SK-N-SH (cell line): Measurements from ENCODE around the gene FAM184A. TPM values are rescaled to one million over a fixed set of nuclear protein-coding genes. Genes with fewer than 3 reads are reported as not detected.

ENCODE experiments used
- CTCF ChIA-PET: fragments of 300-600, 350-600 bp; formaldehyde crosslinking; extraction: SDS; loops from one replicate; lab custom pipeline; 2021; lab: Yijun Ruan, JAX
- POLR2A ChIA-PET: fragments of 350-600 bp; sonication (Branson Sonifier 250); formaldehyde crosslinking; extraction: SDS; loops from one replicate; lab custom pipeline; 2020; ENCODE audit warnings: antibody characterized with exemption, inconsistent platforms; lab: Yijun Ruan, JAX
- DNase-seq: peaks from one replicate; pipeline ENCODE4 v3.0.0; 2012
- H2AFZ ChIP-seq: fragments of 200-600 bp; sonication (generic); 2 replicates; pipeline ENCODE4 v1.8.1; 2016; ENCODE audit warnings: antibody characterized with exemption, mild to moderate bottlenecking, low read depth
- H3F3A ChIP-seq: fragments of 200-600 bp; sonication (generic); replicated peaks from 2 replicates; pipeline ENCODE3; 2016; ENCODE audit warnings: antibody characterized with exemption, mild to moderate bottlenecking; ENCODE audit not compliant: insufficient read depth
- H3K27ac ChIP-seq, 2 experiments: fragments of 200-500 bp in 1 of 2; fragments of 200-600 bp in 1 of 2; sonication (Bioruptor generic) in 1 of 2; sonication (generic), shearing (Covaris generic) in 1 of 2; 2 replicates each; pipeline versions ENCODE4 v1.5.1 to v1.6.1; 2014 to 2016; ENCODE audit warnings: low read depth in 2 of 2, inconsistent platforms in 1 of 2, low read length in 1 of 2, mild to moderate bottlenecking in 1 of 2, mixed read lengths in 1 of 2
- H3K27me3 ChIP-seq: fragments of 200-600 bp; sonication (generic), shearing (Covaris generic); 2 replicates; pipeline ENCODE4 v1.6.1; 2016; ENCODE audit warnings: mixed run types; ENCODE audit not compliant: insufficient read depth
- H3K36me3 ChIP-seq, 2 experiments: fragments of 200-500 bp in 1 of 2; fragments of 200-600 bp in 1 of 2; sonication (Bioruptor generic) in 1 of 2; sonication (generic) in 1 of 2; replicated peaks in 1 of 2; 2 replicates each; pipeline versions ENCODE3 to v1.5.1; 2014 to 2016; ENCODE audit warnings: low read length in 1 of 2, mild to moderate bottlenecking in 1 of 2; ENCODE audit not compliant: insufficient read depth in 2 of 2, control insufficient read depth in 1 of 2
- H3K4me1 ChIP-seq, 2 experiments: fragments of 200-500 bp in 1 of 2; fragments of 200-600 bp in 1 of 2; sonication (Bioruptor generic) in 1 of 2; sonication (generic), shearing (Covaris generic) in 1 of 2; 2 replicates each; pipeline versions ENCODE4 v1.5.1 to v1.6.1; 2014 to 2016; ENCODE audit warnings: low read depth in 1 of 2, low read length in 1 of 2, mixed run types in 1 of 2; ENCODE audit not compliant: insufficient read depth in 2 of 2, control insufficient read depth in 1 of 2
- H3K4me2 ChIP-seq: fragments of 200-600 bp; sonication (generic), shearing (Covaris generic); 2 replicates; pipeline ENCODE4 v1.6.1; 2017; ENCODE audit warnings: mixed run types
- H3K4me3 ChIP-seq, 2 experiments: fragments of 200-500 bp in 1 of 2; fragments of 200-600 bp in 1 of 2; sonication (Bioruptor generic) in 1 of 2; sonication (generic), shearing (Covaris generic) in 1 of 2; 2 replicates each; pipeline versions ENCODE4 v1.5.1 to v1.8.1; 2014 to 2016; ENCODE audit warnings: low read depth in 2 of 2, inconsistent platforms in 1 of 2, low read length in 1 of 2, mild to moderate bottlenecking in 1 of 2, mixed read lengths in 1 of 2, moderate library complexity in 1 of 2
- H3K79me2 ChIP-seq: fragments of 200-600 bp; sonication (generic); 2 replicates; pipeline ENCODE4 v1.8.1; 2017; ENCODE audit warnings: mild to moderate bottlenecking; ENCODE audit not compliant: insufficient read depth
- H3K9ac ChIP-seq: fragments of 200-600 bp; sonication (generic); 2 replicates; pipeline ENCODE4 v1.6.1; 2017; ENCODE audit warnings: mixed run types
- H3K9me2 ChIP-seq: fragments of 200-600 bp; sonication (generic); 2 replicates; pipeline ENCODE4 v1.6.1; 2017; ENCODE audit warnings: mixed run types
- H3K9me3 ChIP-seq: fragments of 200-600 bp; sonication (generic); 2 replicates; pipeline ENCODE4 v1.6.1; 2017; ENCODE audit warnings: mixed run types, mild to moderate bottlenecking, moderate library complexity
- H4K20me1 ChIP-seq: fragments of 200-600 bp; sonication (generic); 2 replicates; pipeline ENCODE4 v1.6.1; 2017; ENCODE audit warnings: mild to moderate bottlenecking, mixed run types; ENCODE audit not compliant: insufficient read depth
- EP300 ChIP-seq, 2 experiments: IDR thresholded peaks; 2 replicates each; pipeline versions ENCODE4 v1.4.0 to v1.6.1; 2012; ENCODE audit warnings: borderline replicate concordance in 1 of 2, low read depth in 1 of 2, low read length in 1 of 2
- FOXJ3 ChIP-seq: sonication (generic); formaldehyde crosslinking; IDR thresholded peaks from 2 replicates; pipeline ENCODE4 v1.5.1; 2020; ENCODE audit warnings: mild to moderate bottlenecking, missing genetic modification reagents
- FOXM1 ChIP-seq: IDR thresholded peaks from 2 replicates; pipeline ENCODE4 v1.4.0; 2012; ENCODE audit warnings: low read depth, mild to moderate bottlenecking
- GATA2 ChIP-seq: sonication (generic); formaldehyde crosslinking; IDR thresholded peaks from 2 replicates; pipeline ENCODE4 v1.5.0; 2020; ENCODE audit warnings: mild to moderate bottlenecking, missing genetic modification reagents
- IRF3 ChIP-seq: fragments of 150-350 bp; IDR thresholded peaks from 2 replicates; pipeline ENCODE4 v1.6.1; 2016; ENCODE audit warnings: mild to moderate bottlenecking, low read depth, low read length
- MXI1 ChIP-seq: IDR thresholded peaks from 2 replicates; pipeline ENCODE4 v1.6.1; 2012; ENCODE audit warnings: mild to moderate bottlenecking, low read depth, low read length, improper control_type of control experiment
- NFIC ChIP-seq: IDR thresholded peaks from 2 replicates; pipeline ENCODE4 v1.4.0; 2012; ENCODE audit warnings: borderline replicate concordance
- NRF1 ChIP-seq: IDR thresholded peaks from 2 replicates; pipeline ENCODE4 v1.6.1; 2012; ENCODE audit warnings: low read depth, mild to moderate bottlenecking, low read length
- POLR2AphosphoS5 ChIP-seq: IDR thresholded peaks from 2 replicates; pipeline ENCODE4 v1.6.1; 2012; ENCODE audit warnings: low read depth, low read length
- RAD21 ChIP-seq: IDR thresholded peaks from 2 replicates; pipeline ENCODE4 v1.6.1; 2012; ENCODE audit warnings: mild to moderate bottlenecking, low read length
- RCOR1 ChIP-seq: fragments of 150-350 bp; IDR thresholded peaks from 2 replicates; pipeline ENCODE4 v1.6.1; 2017; ENCODE audit warnings: antibody characterized with exemption, low read length
- REST ChIP-seq: IDR thresholded peaks from 2 replicates; pipeline ENCODE4 v1.6.1; 2012; ENCODE audit warnings: mild to moderate bottlenecking, low read depth, low read length, moderate library complexity
- RFX5 ChIP-seq: IDR thresholded peaks from 2 replicates; pipeline ENCODE4 v1.6.1; 2012; ENCODE audit warnings: mild to moderate bottlenecking, improper control_type of control experiment, low read length
- SIN3A ChIP-seq: IDR thresholded peaks from 2 replicates; pipeline ENCODE4 v1.6.1; 2012; ENCODE audit warnings: low read depth, mild to moderate bottlenecking, low read length, moderate library complexity, borderline replicate concordance
- TCF12 ChIP-seq: IDR thresholded peaks from 2 replicates; pipeline ENCODE4 v1.4.0; 2012
- YY1 ChIP-seq: IDR thresholded peaks from 2 replicates; pipeline ENCODE4 v1.4.0; 2012; ENCODE audit warnings: low read depth, mild to moderate bottlenecking
- WGBS: methylation state at CpG from one replicate; pipeline ENCODE4 v1.1.6; 2017; ENCODE audit warnings: low lambda C conversion rate; 5-methylcytosine and 5-hydroxymethylcytosine counted together
- polyA plus RNA-seq, 3 experiments: library from polyadenylated mRNA; depleted of rRNA; stranded (reverse); fragments of >200 nt; gene quantifications; 2 replicates each; pipeline ENCODE4 v1.2.3, GENCODE V29; 2012
- TF ChIP-seq, protein P1 (sequence below): IDR thresholded peaks from 2 replicates; pipeline ENCODE4 v1.4.0; 2012; ENCODE audit warnings: low read depth, borderline replicate concordance

The FAM184A gene
- polyA plus RNA-seq, 1 of the 3 experiments (the other 2 are of a cell fraction): 0.38 TPM

DNA sequence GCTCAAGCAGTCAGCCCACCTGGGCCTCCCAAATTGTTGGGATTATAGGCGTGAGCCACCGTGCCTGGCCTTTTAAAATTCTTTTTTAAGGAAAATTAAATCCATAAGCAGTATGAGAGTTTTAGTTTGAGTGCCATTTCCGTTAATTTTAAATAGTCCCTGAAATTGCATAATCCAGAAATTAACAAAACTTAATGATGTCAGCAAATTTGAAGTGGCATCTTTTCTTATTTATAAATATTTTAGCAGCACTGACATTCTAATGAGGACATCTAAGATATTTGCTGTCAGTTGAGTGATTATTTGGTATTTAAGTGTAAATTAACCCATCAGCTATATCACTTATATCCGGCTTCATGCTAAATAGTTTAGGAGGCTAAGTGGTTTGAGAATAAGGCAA lies 42.9 kb upstream of the FAM184A start:
- Histone ChIP-seq H2AFZ (no peak overlapping the region), H3K79me2 (no peaks in the 10 kb centered on the region), H3K4me3 (no peak overlapping the region), H4K20me1 (no peaks in the 10 kb centered on the region), H3K9me3 (no peaks in the 10 kb centered on the region), H3K36me3 (no peaks in the 10 kb centered on the region), H3F3A (peaks cover 7% of the 10 kb centered on the region), H3K9ac (no peak overlapping the region), H3K27ac (no peak overlapping the region), H3K4me1 (no peaks in the 10 kb centered on the region; a peak in 1 of 4 replicates), H3K9me2 (no peaks in the 10 kb centered on the region), H3K4me2 (no peak overlapping the region), H3K27me3 (no peaks in the 10 kb centered on the region)
- CTCF ChIA-PET: interaction anchor here (0.6 to 4.3 kb wide), 4 partner anchors 10 to 804 kb away, joined by 3 to 18 read pairs (median 4); no protein-coding TSS in a partner anchor
- 97% methylated on average over 4 of the region's 4 CpGs for WGBS
- POLR2A ChIA-PET: no interaction called here
- no peak for DNase-seq
- TF ChIP-seq YY1 (no peak), RAD21 (no peak), POLR2AphosphoS5 (no peak), SIN3A (no peak), GATA2 (CRISPR knock-in tag) (no peak), NRF1 (no peak), RFX5 (no peak), FOXJ3 (no peak), NFIC (no peak), TCF12 (no peak), FOXM1 (no peak), EP300 (IDR thresholded peaks at IDR 0.05; ENCODE audit: borderline replicate concordance in 1 of 2, low read depth in 1 of 2, low read length in 1 of 2) (no peak), REST (no peak), IRF3 (no peak), RCOR1 (no peak), MXI1 (no peak)
- TF ChIP-seq, protein P1, sequence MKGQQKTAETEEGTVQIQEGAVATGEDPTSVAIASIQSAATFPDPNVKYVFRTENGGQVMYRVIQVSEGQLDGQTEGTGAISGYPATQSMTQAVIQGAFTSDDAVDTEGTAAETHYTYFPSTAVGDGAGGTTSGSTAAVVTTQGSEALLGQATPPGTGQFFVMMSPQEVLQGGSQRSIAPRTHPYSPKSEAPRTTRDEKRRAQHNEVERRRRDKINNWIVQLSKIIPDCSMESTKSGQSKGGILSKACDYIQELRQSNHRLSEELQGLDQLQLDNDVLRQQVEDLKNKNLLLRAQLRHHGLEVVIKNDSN: no peak
